GM18868 (cell line): ENCODE measurements around the gene MAP3K19.
"Not testable (repeated sequence)": the region's sequence is repeated elsewhere in the genome, so short reads cannot be mapped to it uniquely, and the experiment has no call there.

ENCODE experiments used
- ATAC-seq: cut with Tn5 transposase; IDR thresholded peaks from one replicate; pipeline ENCODE4 v1.9.1; 2021; ENCODE audit warnings: mild to moderate bottlenecking, moderate library complexity; ENCODE audit not compliant: unreplicated experiment

The MAP3K19 gene, protein sequence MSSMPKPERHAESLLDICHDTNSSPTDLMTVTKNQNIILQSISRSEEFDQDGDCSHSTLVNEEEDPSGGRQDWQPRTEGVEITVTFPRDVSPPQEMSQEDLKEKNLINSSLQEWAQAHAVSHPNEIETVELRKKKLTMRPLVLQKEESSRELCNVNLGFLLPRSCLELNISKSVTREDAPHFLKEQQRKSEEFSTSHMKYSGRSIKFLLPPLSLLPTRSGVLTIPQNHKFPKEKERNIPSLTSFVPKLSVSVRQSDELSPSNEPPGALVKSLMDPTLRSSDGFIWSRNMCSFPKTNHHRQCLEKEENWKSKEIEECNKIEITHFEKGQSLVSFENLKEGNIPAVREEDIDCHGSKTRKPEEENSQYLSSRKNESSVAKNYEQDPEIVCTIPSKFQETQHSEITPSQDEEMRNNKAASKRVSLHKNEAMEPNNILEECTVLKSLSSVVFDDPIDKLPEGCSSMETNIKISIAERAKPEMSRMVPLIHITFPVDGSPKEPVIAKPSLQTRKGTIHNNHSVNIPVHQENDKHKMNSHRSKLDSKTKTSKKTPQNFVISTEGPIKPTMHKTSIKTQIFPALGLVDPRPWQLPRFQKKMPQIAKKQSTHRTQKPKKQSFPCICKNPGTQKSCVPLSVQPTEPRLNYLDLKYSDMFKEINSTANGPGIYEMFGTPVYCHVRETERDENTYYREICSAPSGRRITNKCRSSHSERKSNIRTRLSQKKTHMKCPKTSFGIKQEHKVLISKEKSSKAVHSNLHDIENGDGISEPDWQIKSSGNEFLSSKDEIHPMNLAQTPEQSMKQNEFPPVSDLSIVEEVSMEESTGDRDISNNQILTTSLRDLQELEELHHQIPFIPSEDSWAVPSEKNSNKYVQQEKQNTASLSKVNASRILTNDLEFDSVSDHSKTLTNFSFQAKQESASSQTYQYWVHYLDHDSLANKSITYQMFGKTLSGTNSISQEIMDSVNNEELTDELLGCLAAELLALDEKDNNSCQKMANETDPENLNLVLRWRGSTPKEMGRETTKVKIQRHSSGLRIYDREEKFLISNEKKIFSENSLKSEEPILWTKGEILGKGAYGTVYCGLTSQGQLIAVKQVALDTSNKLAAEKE (N-terminal part only)

DNA sequence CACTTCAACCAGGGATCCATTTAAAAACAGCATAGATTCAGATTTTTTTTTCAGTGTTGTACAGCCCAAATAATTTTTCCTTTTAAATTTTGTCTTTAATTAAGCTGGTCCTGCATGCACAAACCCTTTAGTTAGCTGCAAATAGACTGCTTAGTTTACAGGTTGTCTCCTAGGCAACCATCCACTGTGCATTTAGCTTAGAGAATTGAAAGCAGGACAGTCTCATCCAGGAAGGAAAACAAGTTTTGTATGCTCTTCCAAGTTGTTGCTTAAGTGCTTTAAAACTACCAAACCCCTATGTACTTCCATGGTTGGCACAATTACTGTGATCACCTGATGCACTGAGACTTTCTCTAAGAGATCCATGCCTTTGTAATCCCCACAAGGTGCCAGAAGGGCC lies at the start of gene MAP3K19:
Gene MAP3K19 (minus strand): TSS at position 148 of the 400 bp plus-strand sequence. CDS start 22,800 bp downstream, outside the sequence.
- ATAC-seq, result no peak

DNA sequence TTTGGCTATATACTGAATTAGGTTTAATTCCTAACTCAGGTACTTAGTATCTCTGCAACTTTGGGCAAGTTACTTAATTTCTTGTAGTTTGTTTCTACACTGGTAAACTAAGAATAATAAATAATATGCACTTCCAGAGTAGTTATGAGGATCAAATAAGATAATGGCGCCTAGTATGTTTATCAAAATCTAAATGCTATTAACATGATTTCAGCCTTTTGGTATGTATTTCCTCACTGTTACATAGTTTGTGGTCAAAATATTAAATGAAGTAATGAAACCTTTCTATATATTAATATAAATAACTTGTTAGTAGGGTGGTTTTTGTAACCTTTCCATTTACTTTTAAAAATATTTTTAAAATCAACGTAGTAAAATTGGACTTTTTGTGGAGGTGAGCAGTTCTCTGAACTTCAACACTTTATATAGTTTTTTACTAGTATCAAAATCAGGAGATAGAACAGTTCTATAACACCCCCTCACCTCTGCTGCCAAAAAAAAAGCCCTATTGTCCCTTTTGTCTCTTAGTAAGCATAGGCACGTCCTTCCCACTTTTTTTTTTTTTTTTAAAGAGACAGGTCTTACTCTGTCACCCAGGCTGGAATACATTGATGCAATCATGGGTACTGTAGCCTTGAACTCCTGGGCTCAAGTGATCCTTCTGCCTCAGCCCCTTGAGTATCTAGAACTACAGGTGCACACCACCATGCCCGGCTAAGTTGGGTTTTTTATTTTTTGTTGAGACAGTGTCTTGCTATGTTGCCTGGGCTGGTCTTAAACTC lies 49.6 kb upstream of the MAP3K19 start:
- no peak for ATAC-seq

DNA sequence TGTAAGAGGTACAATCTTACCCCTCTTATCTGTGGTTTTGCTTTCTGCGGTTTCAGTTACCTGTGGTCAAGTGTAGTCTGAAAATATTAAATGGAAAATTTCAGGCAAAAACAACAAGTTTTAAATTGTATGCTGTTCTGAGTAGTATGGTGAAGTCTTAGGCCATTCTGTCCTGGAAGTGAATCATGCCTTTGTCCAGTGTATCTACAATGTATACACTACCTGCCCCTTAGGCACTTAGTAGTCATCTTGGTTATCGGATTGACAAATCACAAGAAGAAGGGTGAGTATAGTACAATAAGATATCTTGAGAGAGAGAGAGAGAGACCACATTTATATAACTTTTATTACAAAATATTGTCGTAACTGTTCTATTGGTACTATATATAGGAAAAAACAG lies 48.3 kb upstream of the MAP3K19 start:
- ATAC-seq, result no peak

DNA sequence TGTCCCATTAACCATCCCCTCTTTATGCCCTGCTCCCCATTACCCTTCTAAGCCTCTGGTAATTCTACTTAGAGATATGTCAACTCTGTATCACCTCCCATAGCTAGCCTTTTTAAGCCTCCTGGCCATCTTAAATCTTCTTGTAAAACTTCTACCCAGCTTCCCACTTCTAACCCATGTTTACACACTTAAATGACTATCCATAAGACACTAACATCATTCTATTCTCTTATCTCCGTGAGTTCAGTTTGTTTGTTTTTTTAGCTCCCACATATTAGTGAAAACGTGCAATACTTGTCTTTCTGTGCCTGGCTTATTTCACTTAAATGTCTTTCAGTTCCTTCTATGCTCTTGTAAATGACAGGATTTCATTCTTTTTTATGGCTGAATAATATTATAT lies 47.3 kb upstream of the MAP3K19 start:
- no peak for ATAC-seq

DNA sequence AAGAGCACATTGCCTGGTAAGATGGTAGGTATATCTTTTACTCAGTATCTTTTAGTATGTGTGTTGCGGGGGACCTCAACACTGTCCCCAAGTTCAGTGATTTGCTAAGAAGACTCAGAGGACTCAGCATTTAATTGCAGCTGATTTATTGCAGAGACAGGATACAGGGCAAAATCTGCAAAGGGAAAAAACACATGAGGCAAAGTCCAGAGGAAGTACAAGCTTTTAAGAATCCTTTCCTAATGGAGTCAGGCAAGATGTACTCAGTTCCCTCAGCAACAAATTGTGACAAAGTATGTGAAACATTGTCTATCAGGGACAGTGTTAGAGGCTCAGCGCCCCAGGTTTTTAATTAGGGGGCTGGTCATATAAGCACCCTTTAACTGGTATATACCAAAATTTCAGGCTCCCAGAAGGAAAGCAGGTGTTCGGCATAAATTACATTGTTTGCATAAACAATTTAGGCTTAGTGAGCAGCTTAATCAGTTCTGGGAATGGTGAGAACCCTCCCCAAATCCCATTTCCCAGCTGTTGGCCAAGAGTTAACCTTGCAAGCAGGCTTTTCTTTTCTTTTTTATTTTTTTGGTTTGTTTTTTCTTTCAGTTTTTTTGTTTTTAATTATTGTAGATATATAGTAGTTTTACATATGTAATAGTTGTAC lies 46.6 kb upstream of the MAP3K19 start:
- ATAC-seq, result no peak

DNA sequence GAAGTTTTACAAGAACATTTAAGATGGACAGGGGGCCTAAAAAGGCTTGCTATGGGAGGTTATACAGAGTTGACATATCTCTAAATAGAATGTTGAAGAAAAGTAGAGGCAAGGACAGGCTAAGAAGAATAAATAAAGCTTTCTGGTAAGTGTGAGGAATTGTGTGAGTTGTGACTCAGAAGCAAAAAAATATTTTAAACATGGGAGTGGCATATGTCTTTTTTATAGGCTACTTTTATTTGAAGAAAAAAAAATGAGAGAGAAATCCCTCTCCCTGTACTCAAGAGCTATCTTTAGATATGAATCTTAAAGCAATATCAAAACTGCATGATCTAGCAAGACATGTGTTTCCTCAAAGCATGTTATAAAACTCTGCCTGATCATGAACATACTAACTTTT lies 45.9 kb upstream of the MAP3K19 start:
- ATAC-seq, result no peak

DNA sequence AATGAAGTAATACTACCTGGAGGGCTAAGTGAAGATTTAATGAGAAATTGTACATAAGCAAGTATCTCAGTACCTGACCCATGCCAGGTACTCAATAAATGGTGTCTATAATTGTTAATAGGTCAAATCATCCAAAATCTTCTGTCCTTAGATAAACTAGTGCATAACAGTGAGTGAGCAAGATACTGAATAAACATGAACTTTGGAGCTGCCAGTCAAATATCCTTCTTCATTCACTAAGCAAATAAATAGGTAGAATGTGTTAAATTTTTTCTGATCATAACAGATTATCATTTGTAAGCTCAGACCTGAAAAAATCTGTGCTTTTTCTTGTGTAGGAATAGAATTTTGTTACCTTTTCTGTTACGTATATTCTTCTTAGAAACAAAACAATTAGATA lies 44.4 kb upstream of the MAP3K19 start:
- no peak for ATAC-seq

DNA sequence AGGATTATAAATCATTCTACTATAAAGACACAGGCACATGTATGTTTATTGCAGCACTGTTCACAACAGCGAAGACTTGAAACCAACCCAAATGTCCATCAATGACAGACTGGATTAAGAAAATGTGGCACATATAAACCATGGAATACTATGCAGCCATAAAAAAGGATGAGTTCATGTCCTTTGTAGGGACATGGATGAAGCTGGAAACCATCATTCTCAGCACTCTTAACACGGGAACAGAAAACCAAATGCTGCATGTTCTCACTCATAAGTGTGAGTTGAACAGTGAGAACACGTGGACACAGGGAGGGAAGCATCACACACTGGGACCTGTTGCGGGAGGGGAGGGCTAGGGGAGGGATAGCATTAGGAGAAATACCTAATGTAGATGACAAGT lies 42.4 kb upstream of the MAP3K19 start:
- ATAC-seq, result not testable (repeated sequence)

DNA sequence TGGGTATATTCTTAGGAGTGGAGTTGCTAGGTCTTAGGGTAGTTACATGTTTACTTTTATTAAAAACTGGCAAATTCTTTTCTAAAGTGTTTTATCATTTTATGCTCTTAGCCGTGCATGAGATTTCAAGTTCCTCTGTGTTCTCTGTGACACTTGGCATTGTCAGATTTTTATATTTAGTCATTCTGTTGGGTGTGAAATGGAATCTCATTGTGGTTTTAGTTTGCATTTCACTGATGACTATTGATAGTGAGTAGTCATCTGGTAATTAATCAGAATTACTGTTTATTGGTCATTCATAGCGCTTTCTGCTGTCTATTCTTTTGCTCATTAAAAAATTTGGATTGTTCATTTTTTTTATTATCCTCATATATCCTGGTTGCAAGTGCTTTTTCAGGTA lies 39.0 kb upstream of the MAP3K19 start:
- ATAC-seq, result no peak

DNA sequence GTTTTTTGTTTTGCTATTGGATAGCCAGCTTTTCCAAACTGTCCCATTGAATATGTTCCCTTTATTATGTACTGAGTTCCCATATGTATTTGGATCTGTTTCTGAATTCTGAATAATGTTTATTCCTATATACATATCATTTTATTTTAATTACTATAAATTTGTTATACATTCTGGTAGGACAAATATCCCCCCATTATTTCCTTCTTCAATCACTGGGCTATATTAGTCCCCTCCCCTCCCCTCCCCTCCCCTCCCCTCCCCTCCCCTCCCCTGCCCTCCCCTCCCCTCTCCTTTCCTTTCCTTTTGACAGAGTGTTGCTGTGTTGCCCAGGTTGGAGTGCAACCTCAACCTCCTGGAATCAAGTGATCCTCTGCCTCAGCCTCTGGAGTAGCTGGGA lies 31.2 kb upstream of the MAP3K19 start:
- ATAC-seq, result no peak

DNA sequence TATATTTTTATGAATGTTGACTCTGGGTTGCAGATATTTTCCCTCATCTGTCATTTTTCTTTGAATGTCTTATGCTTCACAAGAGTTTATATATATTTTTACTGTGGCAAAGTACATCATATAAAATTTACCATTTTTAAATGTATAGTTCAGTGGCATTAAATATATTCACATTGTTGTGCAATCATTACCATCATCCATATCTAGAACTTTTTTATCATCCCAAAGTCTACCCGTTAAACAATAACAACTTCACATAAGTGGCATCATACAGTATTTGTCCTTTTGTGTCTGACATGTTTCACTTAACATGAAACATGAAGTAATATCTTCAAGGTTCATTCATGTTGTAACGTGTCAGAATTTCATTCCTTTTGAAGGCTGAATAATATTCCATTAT lies 29.3 kb upstream of the MAP3K19 start:
- no peak for ATAC-seq

DNA sequence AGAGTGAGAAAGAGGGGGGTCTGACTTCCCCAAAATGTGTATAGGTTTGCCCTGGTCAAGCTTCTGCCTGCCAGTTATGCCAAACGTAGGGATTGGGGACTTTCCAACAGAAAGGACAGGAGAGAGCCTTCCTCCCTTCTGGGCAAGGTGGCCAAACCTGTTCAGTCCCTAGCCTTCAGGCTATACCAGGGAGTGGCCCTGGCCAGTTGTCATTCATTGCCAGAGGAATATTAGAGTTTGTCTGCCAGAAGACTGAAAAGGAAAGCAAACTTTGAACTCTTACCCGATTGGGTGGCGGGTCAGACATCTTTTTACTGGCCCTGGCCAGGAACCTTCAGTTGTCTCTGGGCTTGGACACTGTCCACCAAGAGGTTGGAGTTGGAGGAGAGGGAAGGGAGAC lies 27.0 kb upstream of the MAP3K19 start:
- ATAC-seq, result no peak

DNA sequence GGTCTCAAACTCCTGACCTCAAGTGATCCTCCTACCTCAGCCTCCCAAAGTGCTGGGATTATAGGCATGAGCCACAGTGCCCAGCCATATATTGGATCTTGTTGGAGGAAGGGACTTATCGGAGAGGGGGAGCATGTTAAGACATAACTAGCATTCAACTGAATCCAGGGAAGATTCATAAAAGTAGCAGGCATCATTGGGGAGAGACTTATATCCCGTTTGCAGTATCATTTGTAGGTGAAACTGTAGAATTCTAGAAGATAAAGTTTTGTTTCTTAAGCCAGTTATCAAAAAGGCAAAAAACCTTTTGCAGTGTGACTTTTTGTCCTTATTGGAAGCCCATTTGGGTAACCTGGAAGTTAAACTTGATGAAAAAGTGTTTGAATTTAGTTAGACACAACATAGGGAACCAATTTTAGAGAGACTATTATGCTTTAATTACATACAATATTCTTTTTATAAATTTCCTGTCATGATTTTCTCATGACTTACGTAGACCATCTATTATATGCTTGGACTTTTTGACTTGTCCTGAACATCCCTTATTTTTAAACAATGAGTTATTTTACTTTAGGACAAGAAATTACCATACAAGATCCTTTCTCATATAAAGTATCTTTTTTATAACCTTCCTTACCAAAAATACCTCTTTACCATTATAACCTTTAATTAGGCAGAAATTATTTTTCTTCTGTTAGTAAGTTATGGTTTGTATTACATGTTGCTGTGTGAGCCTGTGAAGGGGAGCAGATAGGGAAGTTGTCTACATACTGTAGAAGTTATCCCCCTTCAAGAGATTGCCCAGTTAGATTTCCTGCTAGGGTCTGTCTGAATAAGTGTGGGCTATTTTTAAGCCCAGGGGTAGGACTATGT lies 25.1 kb upstream of the MAP3K19 start:
- ATAC-seq, result no peak

DNA sequence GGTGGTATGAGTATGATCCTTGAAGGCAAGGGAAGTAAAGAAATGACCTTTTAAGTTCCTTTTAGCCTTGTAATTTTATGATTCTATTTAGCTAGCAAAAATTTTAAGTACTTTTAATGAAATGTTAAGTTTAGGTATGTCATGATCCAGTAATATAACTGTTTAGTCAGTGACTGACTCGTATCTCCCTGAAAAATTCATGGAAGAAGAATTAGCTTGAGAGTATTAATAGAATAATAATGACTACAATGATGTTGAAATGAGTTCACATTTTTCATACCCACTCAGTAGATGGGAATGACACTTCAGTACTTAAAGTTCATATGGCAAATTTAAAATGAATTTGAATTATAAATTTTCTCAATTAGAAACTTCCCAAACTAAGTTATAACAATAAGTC lies 19.5 kb upstream of the MAP3K19 start:
- ATAC-seq, result no peak

DNA sequence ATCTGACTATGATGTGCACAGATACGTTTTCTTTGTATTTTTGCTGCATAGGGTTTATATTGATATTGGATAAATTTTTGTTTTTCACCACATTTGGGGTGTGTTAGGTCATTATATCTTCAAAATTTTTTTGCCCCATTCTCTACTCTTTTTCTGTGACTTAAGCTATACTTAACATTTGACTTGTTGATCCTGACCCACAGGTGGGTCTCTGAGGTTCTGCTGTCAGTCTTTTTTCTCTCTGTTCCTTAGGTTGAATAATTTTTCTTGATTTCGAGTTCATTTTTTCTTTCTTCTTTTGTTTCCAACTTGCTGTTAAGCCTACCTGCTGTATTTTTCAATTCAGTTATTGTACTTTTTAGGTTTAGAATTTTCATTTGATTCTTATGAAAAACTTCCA lies 16.9 kb upstream of the MAP3K19 start:
- ATAC-seq, result no peak

DNA sequence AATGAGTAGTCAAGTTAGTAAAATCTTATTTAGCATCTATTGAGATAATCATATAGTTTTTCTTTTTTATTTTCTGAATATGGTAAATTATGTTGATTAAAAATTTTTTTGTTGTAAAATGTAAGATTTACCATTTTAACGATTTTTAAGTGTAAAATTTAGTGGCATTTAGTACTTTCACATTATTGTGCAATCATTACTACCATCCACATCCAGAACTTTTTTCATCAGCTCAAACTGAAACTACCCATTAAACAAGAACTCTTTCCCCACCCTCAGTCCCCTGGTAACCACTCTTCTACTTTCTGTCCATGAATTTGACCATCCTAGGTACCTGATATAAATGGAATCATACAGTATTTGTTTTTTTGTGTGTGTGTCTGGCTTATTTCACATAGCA lies 16.0 kb upstream of the MAP3K19 start:
- no peak for ATAC-seq

DNA sequence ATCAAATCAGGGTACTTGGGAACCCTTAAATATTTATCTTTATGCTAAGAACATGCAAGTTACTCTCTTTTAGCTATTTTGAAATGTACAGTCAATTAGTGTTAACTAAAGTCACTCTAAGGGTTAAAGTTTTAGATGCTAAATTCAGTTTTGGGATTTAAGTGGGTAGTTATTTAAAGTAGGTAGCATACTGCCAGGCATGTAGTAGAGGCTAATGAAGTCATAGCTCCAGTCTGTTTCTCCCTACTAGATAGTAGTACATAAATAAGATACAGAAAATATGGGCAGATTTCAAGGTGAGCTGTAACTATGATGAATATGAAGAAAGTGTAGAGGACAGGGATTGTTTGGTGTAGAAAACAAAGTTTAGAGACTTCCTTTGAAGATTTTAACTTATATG lies 12.3 kb upstream of the MAP3K19 start:
- ATAC-seq, result no peak

DNA sequence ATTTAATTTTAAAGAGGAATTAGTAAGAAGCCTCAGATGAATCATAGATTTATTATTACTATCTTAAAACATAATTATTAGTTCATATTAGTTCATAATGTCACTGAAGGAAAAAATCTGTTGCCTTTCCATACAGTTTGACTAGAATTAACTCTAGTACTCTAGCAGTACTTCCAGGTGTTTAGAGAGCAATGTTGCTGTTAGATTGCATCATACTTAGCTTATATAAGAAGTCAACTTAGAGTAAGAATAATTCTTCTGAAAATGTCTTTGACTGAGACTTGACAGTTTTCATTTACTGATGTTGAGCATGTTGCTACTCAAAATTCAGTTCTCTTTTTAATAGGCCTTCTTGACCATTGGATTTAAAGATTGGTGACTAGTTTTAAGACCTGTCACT lies 9.5 kb upstream of the MAP3K19 start:
- no peak for ATAC-seq

DNA sequence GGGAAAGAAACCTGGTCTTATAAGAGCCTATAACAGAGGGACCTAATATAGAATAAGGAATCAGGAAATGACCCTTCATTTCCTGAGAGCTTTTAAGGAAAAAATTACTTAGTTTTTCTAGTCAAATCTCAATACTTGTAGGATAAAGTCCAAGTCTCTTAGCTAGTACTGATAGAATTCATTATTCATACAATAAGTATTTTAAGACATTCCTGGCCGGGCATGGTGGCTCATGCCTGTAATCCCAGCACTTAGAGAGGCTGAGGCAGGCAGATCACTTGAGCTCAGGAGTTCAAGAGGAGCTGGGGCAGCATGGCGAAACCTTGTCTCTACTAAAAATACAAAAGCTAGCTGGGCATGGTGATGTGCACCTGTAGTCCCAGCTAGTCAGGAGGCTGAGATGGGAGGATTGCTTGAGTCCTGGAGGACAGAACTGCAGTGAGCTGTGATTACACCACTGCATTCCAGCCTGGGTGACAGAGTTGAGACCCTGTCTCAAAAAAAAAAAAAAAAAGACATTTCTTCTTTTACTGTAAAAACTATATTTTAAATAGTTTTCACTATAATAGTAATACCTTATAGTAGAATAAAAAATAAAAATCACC lies 8.0 kb upstream of the MAP3K19 start:
- no peak for ATAC-seq
